HCT116 (cell line): ENCODE results near the gene DAGLA. TPM values are rescaled to one million over a fixed set of nuclear protein-coding genes. Genes with fewer than 3 reads are reported as not detected.

Experiments
- ATAC-seq: fragments of 200-7000 bp; cut with Tn5 transposase; 2 replicates; pipeline ENCODE4 v1.9.1; 2020; ENCODE audit warnings: mild to moderate bottlenecking, moderate library complexity
- BruUV-seq: library from RNA; stranded (reverse); fragments of 400-500 nt; replicated peaks from 2 replicates; lab custom pipeline; 2021; lab: Mats Ljungman, UMichigan
- CTCF ChIA-PET: fragments of 300-600 bp; sonication (Branson Sonifier 250); formaldehyde crosslinking; loops from one replicate; lab custom pipeline; 2021; ENCODE audit warnings: antibody characterized with exemption; lab: Charles Lee
- POLR2A ChIA-PET: fragments of 300-600, 350-600 bp; sonication (Branson Sonifier 250); formaldehyde crosslinking; loops from one replicate; lab custom pipeline; 2021; ENCODE audit warnings: antibody characterized with exemption; lab: Charles Lee
- RAD21 ChIA-PET, 2 experiments: fragments of 300-600 bp; sonication (Branson Sonifier 250); formaldehyde crosslinking; loops; one replicate each; lab custom pipeline; 2023; ENCODE audit warnings: low total read pairs in 2 of 2; ENCODE audit not compliant: uncharacterized antibody in 2 of 2, unreplicated experiment in 2 of 2, low non-redundant PET in 1 of 2; lab: Charles Lee
- DNase-seq: peaks from one replicate; pipeline ENCODE4 v3.0.0-alpha.2; 2010; ENCODE audit warnings: low read depth, low spot score
- H2AFZ ChIP-seq: fragments of 200-600 bp; shearing (Covaris generic), sonication (generic); 2 replicates; pipeline ENCODE4 v1.6.1; 2017; ENCODE audit warnings: low read depth, mixed run types, mixed read lengths, antibody characterized with exemption, low read length; ENCODE audit not compliant: poor library complexity, severe bottlenecking
- H3K27ac ChIP-seq: 2 replicates; pipeline ENCODE4 v1.5.1; 2012; ENCODE audit warnings: low read depth, low read length
- H3K27me3 ChIP-seq: fragments of 200-600 bp; sonication (generic); 2 replicates; pipeline ENCODE4 v1.6.1; 2016; ENCODE audit warnings: mixed run types, low read length, mixed read lengths; ENCODE audit not compliant: insufficient read depth
- H3K36me3 ChIP-seq, 2 experiments: fragments of 200-500 bp in 1 of 2; fragments of 200-600 bp in 1 of 2; sonication (Bioruptor generic) in 1 of 2; sonication (generic) in 1 of 2; 2 replicates each; pipeline versions ENCODE4 v1.5.1 to v1.6.1; 2014 to 2016; ENCODE audit warnings: low read length in 2 of 2, inconsistent platforms in 1 of 2, mixed read lengths in 1 of 2, mixed run types in 1 of 2; ENCODE audit not compliant: insufficient read depth in 2 of 2, control insufficient read depth in 1 of 2
- H3K4me1 ChIP-seq, 2 experiments: fragments of 200-600 bp in 1 of 2; sonication (generic) in 1 of 2; 2 replicates each; pipeline versions ENCODE4 v1.5.1 to v1.6.1; 2012 to 2017; ENCODE audit warnings: low read length in 2 of 2, inconsistent platforms in 1 of 2, mild to moderate bottlenecking in 1 of 2, mixed read lengths in 1 of 2, mixed run types in 1 of 2, moderate library complexity in 1 of 2; ENCODE audit not compliant: insufficient read depth in 2 of 2, control insufficient read depth in 1 of 2
- H3K4me2 ChIP-seq: fragments of 200-600 bp; sonication (generic); 2 replicates; pipeline ENCODE4 v1.6.1; 2017; ENCODE audit warnings: mixed run types, low read length, mixed read lengths
- H3K4me3 ChIP-seq, 2 experiments: fragments of 200-600 bp in 1 of 2; sonication (generic) in 1 of 2; replicated peaks in 1 of 2; 2 replicates each; pipeline ENCODE4 v1.5.1; 2011 to 2016; ENCODE audit warnings: low read length in 2 of 2, control low read depth in 1 of 2, low read depth in 1 of 2, mild to moderate bottlenecking in 1 of 2, mixed read lengths in 1 of 2, mixed run types in 1 of 2
- H3K79me2 ChIP-seq: fragments of 200-600 bp; sonication (generic); 2 replicates; pipeline ENCODE4 v1.6.1; 2017; ENCODE audit warnings: mild to moderate bottlenecking, mixed run types, low read length, moderate library complexity, mixed read lengths; ENCODE audit not compliant: insufficient read depth
- H3K9ac ChIP-seq: fragments of 200-600 bp; sonication (generic); 2 replicates; pipeline ENCODE4 v1.6.1; 2016; ENCODE audit warnings: low read length, mixed read lengths
- H3K9me2 ChIP-seq: fragments of 200-600 bp; sonication (generic), shearing (Covaris generic); 2 replicates; pipeline ENCODE4 v1.6.1; 2017; ENCODE audit warnings: mixed run types, mild to moderate bottlenecking, moderate library complexity; ENCODE audit not compliant: insufficient read depth
- H3K9me3 ChIP-seq, 2 experiments: fragments of 200-500 bp in 1 of 2; fragments of 200-600 bp in 1 of 2; sonication (Bioruptor generic) in 1 of 2; sonication (generic) in 1 of 2; 2 replicates each; pipeline ENCODE4 v1.6.1; 2014 to 2017; ENCODE audit warnings: low read length in 2 of 2, mixed read lengths in 2 of 2, inconsistent platforms in 1 of 2, low read depth in 1 of 2, mild to moderate bottlenecking in 1 of 2, mixed run types in 1 of 2, moderate library complexity in 1 of 2; ENCODE audit not compliant: control insufficient read depth in 1 of 2, insufficient read depth in 1 of 2
- H4K20me1 ChIP-seq: fragments of 200-600 bp; sonication (generic), shearing (Covaris generic); 2 replicates; pipeline ENCODE4 v1.6.1; 2017; ENCODE audit warnings: mixed run types, mild to moderate bottlenecking, moderate library complexity; ENCODE audit not compliant: insufficient read depth
- EGR1 ChIP-seq: IDR thresholded peaks from 2 replicates; pipeline ENCODE4 v1.6.1; 2012; ENCODE audit warnings: low read depth
- EZH2 ChIP-seq: fragments of 200-600 bp; sonication (generic); IDR thresholded peaks from 2 replicates; pipeline ENCODE4 v1.6.1; 2017; ENCODE audit warnings: antibody characterized with exemption, mixed run types
- FOSL1 ChIP-seq: IDR thresholded peaks from 2 replicates; pipeline ENCODE4 v1.6.1; 2012; ENCODE audit warnings: low read depth
- POLR2A ChIP-seq: IDR thresholded peaks from 2 replicates; pipeline ENCODE4 v1.7.0; 2011; ENCODE audit warnings: borderline replicate concordance; ENCODE audit not compliant: insufficient read depth, insufficient read length; ENCODE audit errors: extremely low read depth
- POLR2AphosphoS5 ChIP-seq: IDR thresholded peaks from 2 replicates; pipeline ENCODE4 v1.6.1; 2011; ENCODE audit warnings: mild to moderate bottlenecking, low read depth, low read length, moderate library complexity
- RAD21 ChIP-seq: IDR thresholded peaks from 2 replicates; pipeline ENCODE4 v1.6.1; 2012; ENCODE audit warnings: low read depth, mild to moderate bottlenecking
- SP1 ChIP-seq: IDR thresholded peaks from 2 replicates; pipeline ENCODE4 v1.6.1; 2012; ENCODE audit warnings: low read depth
- SRF ChIP-seq: IDR thresholded peaks from 2 replicates; pipeline ENCODE4 v1.6.1; 2012; ENCODE audit warnings: low read depth
- TCF7L2 ChIP-seq: IDR thresholded peaks from 2 replicates; pipeline ENCODE4 v1.7.0; 2011; ENCODE audit warnings: borderline replicate concordance, inconsistent platforms; ENCODE audit not compliant: insufficient read depth, insufficient read length; ENCODE audit errors: extremely low read depth
- YY1 ChIP-seq: IDR thresholded peaks from 2 replicates; pipeline ENCODE4 v1.6.1; 2011; ENCODE audit warnings: low read length, low read depth, moderate library complexity, mild to moderate bottlenecking; ENCODE audit not compliant: insufficient replicate concordance; ENCODE audit errors: extremely low read depth
- ZFX ChIP-seq: fragments of 450-650 bp; IDR thresholded peaks from 2 replicates; pipeline ENCODE4 v1.6.1; 2017
- intact Hi-C: fragments of 100-400 bp; cut with micrococcal nuclease; formaldehyde crosslinking; loops from 2 replicates; pipeline ENCODE4 v1.10.0; 2022
- total RNA-seq: library from RNA; stranded (reverse); gene quantifications from one replicate; pipeline ENCODE4 v1.2.1, GENCODE V29; 2021; ENCODE audit not compliant: unreplicated experiment
- TF ChIP-seq, protein P1 (sequence below), 3 experiments: fragments of 200-600 bp in 1 of 3; sonication (generic) in 1 of 3; IDR thresholded peaks in 2 of 3; conservative IDR thresholded peaks in 1 of 3; 2 replicates each; pipeline ENCODE4 v1.5.1; 2012 to 2017; ENCODE audit warnings: low read depth in 2 of 3, low read length in 2 of 3, antibody characterized with exemption in 1 of 3, borderline replicate concordance in 1 of 3, control low read depth in 1 of 3, mild to moderate bottlenecking in 1 of 3, mixed read lengths in 1 of 3, mixed run types in 1 of 3, moderate library complexity in 1 of 3; ENCODE audit not compliant: insufficient read depth in 1 of 3
- TF ChIP-seq, protein P2 (sequence below): IDR thresholded peaks from 2 replicates; pipeline ENCODE4 v1.6.1; 2012
- TF ChIP-seq, protein P3 (sequence below): IDR thresholded peaks from 2 replicates; pipeline ENCODE4 v1.6.1; 2012

Gene DAGLA
- total RNA-seq, 1 experiment from 2014 or later, result 2.7 TPM

DNA sequence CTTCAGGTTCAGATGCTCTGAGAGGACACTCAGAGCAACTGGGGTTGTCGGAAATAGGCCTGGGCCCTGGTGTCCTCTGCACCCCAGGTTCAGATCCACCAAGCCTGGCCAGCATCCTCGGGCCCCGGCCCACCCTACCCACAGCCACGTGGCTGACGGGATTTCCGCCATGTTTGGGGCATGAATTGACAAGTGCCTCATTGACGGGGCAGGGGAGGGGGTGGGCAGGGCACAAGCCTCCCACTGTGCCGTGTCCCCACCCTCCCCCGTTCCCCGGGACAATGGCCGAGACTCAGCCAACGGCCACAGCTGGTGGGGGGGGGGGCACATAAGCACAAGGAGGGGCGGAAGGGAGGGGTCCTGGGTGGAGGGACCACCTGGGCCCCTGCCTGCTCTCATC, 80.8 kb downstream of the DAGLA start:
- no peaks in the 10 kb centered on the region for H4K20me1 ChIP-seq
- RAD21 ChIA-PET, result no interaction called here
- BruUV-seq, result no TSS peak
- no peaks in the 10 kb centered on the region for H3K36me3 ChIP-seq
- peaks cover 42% of the 10 kb centered on the region; the same call in 1 of the 2 replicates for H3K79me2 ChIP-seq
- POLR2A ChIA-PET, result no interaction called here
- H3K4me2 ChIP-seq, result peak overlapping the region; percentile 54
- no peaks in the 10 kb centered on the region for H3K9me3 ChIP-seq
- intact Hi-C loops, result no loop called here
- H3K9me2 ChIP-seq, result no peaks in the 10 kb centered on the region
- no peak overlapping the region for H3K4me3 ChIP-seq
- CTCF ChIA-PET, result interaction anchor here (1.4 to 1.6 kb wide), 3 partner anchors 10 to 13 kb away, joined by 3 to 6 read pairs (median 4); no protein-coding TSS in a partner anchor
- H3K9ac ChIP-seq, result no peak overlapping the region
- H3K27me3 ChIP-seq, result no peaks in the 10 kb centered on the region
- H2AFZ ChIP-seq, result no peak overlapping the region
- ATAC-seq (no peak), DNase-seq (no peak)
- H3K4me1 ChIP-seq, result peaks cover 29 to 64% of the 10 kb centered on the region in 2 experiments
- TF ChIP-seq, protein P1, sequence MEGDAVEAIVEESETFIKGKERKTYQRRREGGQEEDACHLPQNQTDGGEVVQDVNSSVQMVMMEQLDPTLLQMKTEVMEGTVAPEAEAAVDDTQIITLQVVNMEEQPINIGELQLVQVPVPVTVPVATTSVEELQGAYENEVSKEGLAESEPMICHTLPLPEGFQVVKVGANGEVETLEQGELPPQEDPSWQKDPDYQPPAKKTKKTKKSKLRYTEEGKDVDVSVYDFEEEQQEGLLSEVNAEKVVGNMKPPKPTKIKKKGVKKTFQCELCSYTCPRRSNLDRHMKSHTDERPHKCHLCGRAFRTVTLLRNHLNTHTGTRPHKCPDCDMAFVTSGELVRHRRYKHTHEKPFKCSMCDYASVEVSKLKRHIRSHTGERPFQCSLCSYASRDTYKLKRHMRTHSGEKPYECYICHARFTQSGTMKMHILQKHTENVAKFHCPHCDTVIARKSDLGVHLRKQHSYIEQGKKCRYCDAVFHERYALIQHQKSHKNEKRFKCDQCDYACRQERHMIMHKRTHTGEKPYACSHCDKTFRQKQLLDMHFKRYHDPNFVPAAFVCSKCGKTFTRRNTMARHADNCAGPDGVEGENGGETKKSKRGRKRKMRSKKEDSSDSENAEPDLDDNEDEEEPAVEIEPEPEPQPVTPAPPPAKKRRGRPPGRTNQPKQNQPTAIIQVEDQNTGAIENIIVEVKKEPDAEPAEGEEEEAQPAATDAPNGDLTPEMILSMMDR (IDR thresholded peaks at IDR 0.05 in 2 of 3, conservative IDR thresholded peaks at IDR 0.05 in 1 of 3; ENCODE audit: borderline replicate concordance in 1 of 3, insufficient read depth in 1 of 3, low read depth in 2 of 3, low read length in 2 of 3), result no peak
- TF ChIP-seq, protein P2, sequence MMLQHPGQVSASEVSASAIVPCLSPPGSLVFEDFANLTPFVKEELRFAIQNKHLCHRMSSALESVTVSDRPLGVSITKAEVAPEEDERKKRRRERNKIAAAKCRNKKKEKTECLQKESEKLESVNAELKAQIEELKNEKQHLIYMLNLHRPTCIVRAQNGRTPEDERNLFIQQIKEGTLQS, result no peak
- TF ChIP-seq YY1 (no peak), ZFX (no peak), EGR1 (no peak), POLR2A (no peak), SP1 (no peak), RAD21 (no peak), FOSL1 (no peak), SRF (no peak), POLR2AphosphoS5 (no peak), TCF7L2 (no peak), EZH2 (no peak)
- TF ChIP-seq, protein P3, sequence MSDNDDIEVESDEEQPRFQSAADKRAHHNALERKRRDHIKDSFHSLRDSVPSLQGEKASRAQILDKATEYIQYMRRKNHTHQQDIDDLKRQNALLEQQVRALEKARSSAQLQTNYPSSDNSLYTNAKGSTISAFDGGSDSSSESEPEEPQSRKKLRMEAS, result no peak
- H3K27ac ChIP-seq, result no peak overlapping the region
